Mesendoderm (in vitro differentiated cells): ENCODE data around the gene LRFN4.
A peak's percentile ranks its signal among the peaks of the same experiment; 100 is the strongest.

Experiments
- DNase-seq: peaks from one replicate; pipeline ENCODE4 v3.0.0; 2013
- H2AK5ac ChIP-seq: 2 replicates; pipeline ENCODE4 v1.6.1; 2013; ENCODE audit warnings: low read length, inconsistent platforms
- H2BK120ac ChIP-seq: 2 replicates; pipeline ENCODE4 v1.6.1; 2013; ENCODE audit warnings: low read depth, mild to moderate bottlenecking, low read length, moderate library complexity, mixed read lengths
- H2BK15ac ChIP-seq: replicated peaks from 2 replicates; pipeline ENCODE4 v1.6.1; 2013; ENCODE audit warnings: low read depth, mild to moderate bottlenecking, moderate library complexity
- H2BK5ac ChIP-seq: 2 replicates; pipeline ENCODE4 v1.6.1; 2013; ENCODE audit warnings: low read length, inconsistent platforms
- H3K18ac ChIP-seq: 2 replicates; pipeline ENCODE4 v1.6.1; 2013; ENCODE audit warnings: mild to moderate bottlenecking, low read length, mixed read lengths
- H3K23ac ChIP-seq: one replicate; pipeline ENCODE4 v1.6.1; 2013; ENCODE audit warnings: low read length
- H3K27ac ChIP-seq: 2 replicates; pipeline ENCODE4 v1.5.1; 2013; ENCODE audit warnings: low read depth, mild to moderate bottlenecking, inconsistent platforms, low read length, moderate library complexity
- H3K27me3 ChIP-seq: 2 replicates; pipeline ENCODE4 v1.6.1; 2013; ENCODE audit warnings: low read length, control low read depth, mild to moderate bottlenecking, inconsistent platforms; ENCODE audit not compliant: insufficient read depth, poor library complexity
- H3K36me3 ChIP-seq: 2 replicates; pipeline ENCODE4 v1.6.1; 2013; ENCODE audit warnings: low read length, inconsistent platforms; ENCODE audit not compliant: control insufficient read depth, insufficient read depth
- H3K4ac ChIP-seq: one replicate; pipeline ENCODE4 v1.6.1; 2013; ENCODE audit warnings: low read depth, mild to moderate bottlenecking, low read length, moderate library complexity
- H3K4me1 ChIP-seq: 2 replicates; pipeline ENCODE4 v1.6.1; 2013; ENCODE audit warnings: low read depth, low read length, inconsistent platforms; ENCODE audit not compliant: control insufficient read depth
- H3K4me2 ChIP-seq: 2 replicates; pipeline ENCODE4 v1.6.1; 2013; ENCODE audit warnings: low read length
- H3K4me3 ChIP-seq: 2 replicates; pipeline ENCODE4 v1.5.1; 2013; ENCODE audit warnings: mild to moderate bottlenecking, low read length
- H3K56ac ChIP-seq: one replicate; pipeline ENCODE4 v1.6.1; 2013; ENCODE audit warnings: low read length
- H3K79me1 ChIP-seq: 2 replicates; pipeline ENCODE4 v1.6.1; 2013; ENCODE audit warnings: low read length, inconsistent platforms
- H3K79me2 ChIP-seq: 2 replicates; pipeline ENCODE4 v1.6.1; 2013; ENCODE audit warnings: mild to moderate bottlenecking, low read length; ENCODE audit not compliant: control insufficient read depth, insufficient read depth
- H3K9ac ChIP-seq: 2 replicates; pipeline ENCODE4 v1.6.1; 2013; ENCODE audit warnings: low read length, inconsistent platforms
- H4K5ac ChIP-seq: one replicate; pipeline ENCODE4 v1.6.1; 2013; ENCODE audit warnings: low read length
- H4K8ac ChIP-seq: one replicate; pipeline ENCODE4 v1.6.1; 2013; ENCODE audit warnings: low read depth, mild to moderate bottlenecking, control low read depth, low read length, moderate library complexity
- WGBS: extraction: QIAGEN DNeasy Blood & Tissue Kit; methylation state at CpG from one replicate; pipeline ENCODE4 v1.1.7; 2013; ENCODE audit warnings: low lambda C conversion rate, missing lambda C conversion rate; ENCODE audit not compliant: insufficient coverage; ENCODE audit errors: extremely low coverage; 5-methylcytosine and 5-hydroxymethylcytosine counted together

Gene LRFN4

GRCh38 chr11:66854231-66854661 lies 2.6 kb upstream of the LRFN4 start:
- H3K79me1 ChIP-seq: no peaks in the 10 kb centered on the region
- no peak overlapping the region for H3K4me3 ChIP-seq
- no CpG with 5 or more reads among the region's 12 CpGs for WGBS
- no peak overlapping the region for H3K4me2 ChIP-seq
- H3K23ac ChIP-seq: no peak overlapping the region
- H3K79me2 ChIP-seq: peaks cover 5% of the 10 kb centered on the region
- H2BK5ac ChIP-seq: no peak overlapping the region
- no peaks in the 10 kb centered on the region for H3K27me3 ChIP-seq
- no peak overlapping the region for H3K4ac ChIP-seq
- H3K36me3 ChIP-seq: no peaks in the 10 kb centered on the region
- no peak overlapping the region for H3K56ac ChIP-seq
- H2AK5ac ChIP-seq: no peak overlapping the region
- no peak overlapping the region for H4K5ac ChIP-seq
- H2BK15ac ChIP-seq: no peak overlapping the region
- no peak overlapping the region for H2BK120ac ChIP-seq
- no peak overlapping the region for H3K18ac ChIP-seq
- H4K8ac ChIP-seq: no peak overlapping the region
- H3K27ac ChIP-seq: no peak overlapping the region
- peaks cover 2% of the 10 kb centered on the region for H3K4me1 ChIP-seq
- DNase-seq: no peak
- no peak overlapping the region for H3K9ac ChIP-seq

- no peak overlapping the region for H3K18ac ChIP-seq
- no peak overlapping the region for H3K23ac ChIP-seq
- peaks cover 2% of the 10 kb centered on the region for H3K4me1 ChIP-seq
- WGBS: no CpG with 5 or more reads among the region's 15 CpGs
- no peak overlapping the region for H2BK120ac ChIP-seq
- DNase-seq: no peak
- H3K4me3 ChIP-seq: no peak overlapping the region
- H4K8ac ChIP-seq: no peak overlapping the region
- no peak overlapping the region for H4K5ac ChIP-seq
- no peak overlapping the region for H3K4me2 ChIP-seq
- H3K4ac ChIP-seq: no peak overlapping the region
- no peak overlapping the region for H2BK15ac ChIP-seq
- no peaks in the 10 kb centered on the region for H3K79me1 ChIP-seq
- H3K27ac ChIP-seq: no peak overlapping the region
- H3K9ac ChIP-seq: no peak overlapping the region
- H3K56ac ChIP-seq: peak overlapping the region; percentile 3
- H3K79me2 ChIP-seq: peaks cover 5% of the 10 kb centered on the region
- H3K27me3 ChIP-seq: no peaks in the 10 kb centered on the region
- no peak overlapping the region for H2BK5ac ChIP-seq
- H2AK5ac ChIP-seq: no peak overlapping the region
- H3K36me3 ChIP-seq: no peaks in the 10 kb centered on the region
Observed at GRCh38 chr11:66854729-66855211, 2.1 kb upstream of the LRFN4 start.

GRCh38 chr11:66855574-66856495 lies 1.0 kb upstream of the LRFN4 start:
- Histone ChIP-seq H2BK15ac (no peak overlapping the region), H3K79me1 (no peaks in the 10 kb centered on the region), H3K79me2 (peaks cover 5% of the 10 kb centered on the region), H3K27me3 (no peaks in the 10 kb centered on the region), H3K36me3 (no peaks in the 10 kb centered on the region), H2BK120ac (no peak overlapping the region), H4K8ac (no peak overlapping the region), H3K4me3 (peak overlapping the region; percentile 82), H3K56ac (peak overlapping the region; percentile 99), H4K5ac (no peak overlapping the region), H3K27ac (peak overlapping the region; percentile 66), H3K9ac (peak overlapping the region; percentile 92), H3K4me1 (peaks cover 2% of the 10 kb centered on the region), H3K4me2 (peak overlapping the region; percentile 7), H3K18ac (peak overlapping the region; percentile 32), H2BK5ac (peak overlapping the region; percentile 51), H3K4ac (peak overlapping the region; percentile 4), H2AK5ac (peak overlapping the region; percentile 92), H3K23ac (no peak overlapping the region)
- peak; percentile 97 for DNase-seq
- WGBS: no CpG with 5 or more reads among the region's 51 CpGs

GRCh38 chr11:66857234-66857926 lies 516 bp downstream of the LRFN4 start:
- Histone ChIP-seq H3K18ac (peak overlapping the region; percentile 56), H2AK5ac (no peak overlapping the region), H2BK5ac (no peak overlapping the region), H2BK120ac (peak overlapping the region; percentile 14), H2BK15ac (no peak overlapping the region), H3K27ac (no peak overlapping the region), H3K56ac (peak overlapping the region; percentile 99), H3K36me3 (no peaks in the 10 kb centered on the region), H4K8ac (no peak overlapping the region), H3K23ac (no peak overlapping the region), H3K4ac (peak overlapping the region; percentile 94), H3K79me1 (no peaks in the 10 kb centered on the region), H3K4me3 (peak overlapping the region; percentile 82), H3K9ac (peak overlapping the region; percentile 92), H3K4me2 (peak overlapping the region; percentile 6), H3K4me1 (peaks cover 2% of the 10 kb centered on the region), H3K79me2 (peaks cover 5% of the 10 kb centered on the region), H4K5ac (no peak overlapping the region), H3K27me3 (no peaks in the 10 kb centered on the region)
- WGBS: no CpG with 5 or more reads among the region's 47 CpGs
- peak; percentile 36 for DNase-seq

GRCh38 chr11:66857927-66858185 lies 992 bp downstream of the LRFN4 start:
- no peak overlapping the region for H4K5ac ChIP-seq
- WGBS: no CpG with 5 or more reads among the region's 19 CpGs
- no peak overlapping the region for H2BK120ac ChIP-seq
- H3K4ac ChIP-seq: no peak overlapping the region
- peaks cover 2% of the 10 kb centered on the region for H3K4me1 ChIP-seq
- H4K8ac ChIP-seq: no peak overlapping the region
- H3K27ac ChIP-seq: no peak overlapping the region
- H3K4me2 ChIP-seq: no peak overlapping the region
- H3K36me3 ChIP-seq: no peaks in the 10 kb centered on the region
- H3K79me2 ChIP-seq: peaks cover 5% of the 10 kb centered on the region
- H3K56ac ChIP-seq: peak overlapping the region; percentile 99
- H2AK5ac ChIP-seq: no peak overlapping the region
- DNase-seq: no peak
- H3K4me3 ChIP-seq: no peak overlapping the region
- H3K9ac ChIP-seq: no peak overlapping the region
- no peak overlapping the region for H2BK5ac ChIP-seq
- H2BK15ac ChIP-seq: no peak overlapping the region
- H3K23ac ChIP-seq: no peak overlapping the region
- no peaks in the 10 kb centered on the region for H3K27me3 ChIP-seq
- no peaks in the 10 kb centered on the region for H3K79me1 ChIP-seq
- H3K18ac ChIP-seq: no peak overlapping the region
